NB4 (cell line): Measurements from ENCODE around the gene ITGB7.

Experiments used
- DNase-seq: peaks from one replicate; pipeline ENCODE4 v3.0.0; 2010; ENCODE audit warnings: low read depth
- H3K4me3 ChIP-seq: one replicate; pipeline ENCODE4 v1.5.1; 2011; ENCODE audit warnings: mild to moderate bottlenecking, low read depth, low read length, moderate library complexity
- MAX ChIP-seq: IDR thresholded peaks from 2 replicates; pipeline ENCODE4 v1.6.1; 2011; ENCODE audit warnings: low read depth, low read length
- MYC ChIP-seq: IDR thresholded peaks from 2 replicates; pipeline ENCODE4 v1.6.1; 2011; ENCODE audit warnings: low read depth, low read length
- POLR2A ChIP-seq: IDR thresholded peaks from 2 replicates; pipeline ENCODE4 v1.6.1; 2011; ENCODE audit warnings: mild to moderate bottlenecking; ENCODE audit not compliant: insufficient read length; ENCODE audit errors: extremely low read depth
- TF ChIP-seq, protein P1 (sequence below): IDR thresholded peaks from one replicate; pipeline ENCODE4 v1.5.1; 2012; ENCODE audit warnings: low read depth, low read length

ITGB7 gene

GRCh38 chr12:53197011-53197640 lies 9.9 kb downstream of the ITGB7 start:
- TF ChIP-seq, protein P1, sequence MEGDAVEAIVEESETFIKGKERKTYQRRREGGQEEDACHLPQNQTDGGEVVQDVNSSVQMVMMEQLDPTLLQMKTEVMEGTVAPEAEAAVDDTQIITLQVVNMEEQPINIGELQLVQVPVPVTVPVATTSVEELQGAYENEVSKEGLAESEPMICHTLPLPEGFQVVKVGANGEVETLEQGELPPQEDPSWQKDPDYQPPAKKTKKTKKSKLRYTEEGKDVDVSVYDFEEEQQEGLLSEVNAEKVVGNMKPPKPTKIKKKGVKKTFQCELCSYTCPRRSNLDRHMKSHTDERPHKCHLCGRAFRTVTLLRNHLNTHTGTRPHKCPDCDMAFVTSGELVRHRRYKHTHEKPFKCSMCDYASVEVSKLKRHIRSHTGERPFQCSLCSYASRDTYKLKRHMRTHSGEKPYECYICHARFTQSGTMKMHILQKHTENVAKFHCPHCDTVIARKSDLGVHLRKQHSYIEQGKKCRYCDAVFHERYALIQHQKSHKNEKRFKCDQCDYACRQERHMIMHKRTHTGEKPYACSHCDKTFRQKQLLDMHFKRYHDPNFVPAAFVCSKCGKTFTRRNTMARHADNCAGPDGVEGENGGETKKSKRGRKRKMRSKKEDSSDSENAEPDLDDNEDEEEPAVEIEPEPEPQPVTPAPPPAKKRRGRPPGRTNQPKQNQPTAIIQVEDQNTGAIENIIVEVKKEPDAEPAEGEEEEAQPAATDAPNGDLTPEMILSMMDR: no peak
- TF ChIP-seq POLR2A: no peak
- no peak for TF ChIP-seq MYC
- no peak for TF ChIP-seq MAX
- no peak overlapping the region for H3K4me3 ChIP-seq
- DNase-seq: no peak

- TF ChIP-seq, protein P1: no peak
- TF ChIP-seq MAX (no peak), MYC (no peak)
- no peak overlapping the region for H3K4me3 ChIP-seq
- DNase-seq: no peak
Observed at GRCh38 chr12:53196486-53196885, 10.6 kb downstream of the ITGB7 start.

DNA sequence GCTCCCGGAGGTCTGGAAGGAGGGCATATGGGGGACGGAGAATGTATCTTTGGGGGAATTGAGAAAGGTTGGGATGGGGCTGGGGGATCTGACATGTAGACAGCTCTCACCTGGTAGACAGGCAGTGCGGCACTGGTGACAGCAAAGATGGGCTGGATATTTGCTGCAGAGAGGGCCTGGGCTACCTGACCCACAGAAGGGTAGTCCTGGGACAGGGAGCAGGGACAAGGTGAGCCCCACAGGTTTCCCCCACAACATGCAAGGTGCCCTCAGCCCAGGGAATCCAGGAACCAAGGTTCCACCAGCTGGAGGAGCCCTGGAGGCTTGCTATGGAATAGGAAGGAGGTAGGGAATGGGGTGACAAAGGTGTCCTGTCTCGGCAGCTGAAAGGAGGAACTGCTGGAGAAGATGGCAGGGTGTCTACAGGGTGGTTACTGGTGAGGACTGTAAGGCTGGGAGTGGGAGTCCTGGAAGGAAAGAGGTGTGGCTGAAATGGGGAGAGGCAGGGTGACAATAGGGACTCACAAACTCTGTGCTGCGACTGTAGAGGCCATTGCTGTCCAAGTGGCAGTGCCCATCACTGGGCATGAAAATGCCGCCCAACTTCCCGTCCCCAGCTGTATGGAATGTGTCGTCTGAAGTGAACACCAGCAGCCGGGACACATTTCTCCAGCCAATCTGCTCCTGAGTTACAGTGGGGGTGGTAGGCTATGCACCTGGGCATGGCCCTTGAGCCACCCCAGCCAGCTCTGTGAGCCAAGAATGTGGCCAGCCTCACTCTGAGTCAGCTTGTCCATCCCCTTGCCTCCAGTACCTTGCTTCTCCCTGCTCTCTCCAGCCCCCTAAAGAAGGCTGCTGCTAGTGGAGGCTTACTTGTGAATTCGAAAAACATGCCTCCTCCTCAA lies 11.3 kb downstream of the ITGB7 start:
- DNase-seq: no peak
- TF ChIP-seq MYC (no peak), MAX (no peak), POLR2A (no peak)
- TF ChIP-seq, protein P1: no peak
- no peak overlapping the region for H3K4me3 ChIP-seq

DNA sequence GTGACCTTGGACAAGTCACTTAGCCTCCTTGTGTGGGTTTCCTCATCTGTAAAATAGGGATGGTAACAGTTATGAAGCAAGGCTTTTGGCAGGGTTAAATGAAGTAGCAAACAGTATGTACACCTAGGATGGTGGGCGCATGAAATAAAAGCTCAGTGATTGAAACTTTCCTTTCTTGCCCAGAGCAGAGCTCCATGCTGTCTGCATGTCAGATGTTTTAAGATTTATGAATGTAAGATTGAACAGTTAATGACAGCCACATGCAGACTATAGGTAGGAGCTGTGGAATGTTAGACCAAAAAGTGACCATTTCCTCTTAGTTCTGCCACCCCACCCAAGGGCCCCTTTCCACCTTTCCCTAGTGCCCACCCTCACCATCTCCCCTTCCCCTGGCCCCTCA lies 12.1 kb downstream of the ITGB7 start:
- no peak for DNase-seq

GRCh38 chr12:53193985-53194716 lies 12.9 kb downstream of the ITGB7 start:
- no peak for DNase-seq
- no peak overlapping the region for H3K4me3 ChIP-seq
- no peak for TF ChIP-seq MYC
- no peak for TF ChIP-seq MAX
- TF ChIP-seq, protein P1: no peak
- no peak for TF ChIP-seq POLR2A

More for the DNA sequence above, 12.1 kb downstream of the ITGB7 start:
- no peak for TF ChIP-seq POLR2A
- TF ChIP-seq, protein P1: no peak
- TF ChIP-seq MAX: no peak
- TF ChIP-seq MYC: no peak
- no peak overlapping the region for H3K4me3 ChIP-seq
